IPS-NIHi7 (cell line): ENCODE measurements around the gene RAB25.
A peak's percentile ranks its signal among the peaks of the same experiment; 100 is the strongest.
"Not testable (repeated sequence)": the region's sequence is repeated elsewhere in the genome, so short reads cannot be mapped to it uniquely, and the experiment has no call there.

ENCODE experiments used
- DNase-seq: peaks from one replicate; pipeline ENCODE4 v3.0.0; 2012; ENCODE audit warnings: mixed read lengths; ENCODE audit errors: extremely low spot score

Gene RAB25

GRCh38 chr1:156060937-156061636 lies at the start of gene RAB25:
RAB25 (plus strand) TSS chr1:156061160; CDS start chr1:156061401, 241 bp downstream.
- DNase-seq: peak; percentile 89

DNA sequence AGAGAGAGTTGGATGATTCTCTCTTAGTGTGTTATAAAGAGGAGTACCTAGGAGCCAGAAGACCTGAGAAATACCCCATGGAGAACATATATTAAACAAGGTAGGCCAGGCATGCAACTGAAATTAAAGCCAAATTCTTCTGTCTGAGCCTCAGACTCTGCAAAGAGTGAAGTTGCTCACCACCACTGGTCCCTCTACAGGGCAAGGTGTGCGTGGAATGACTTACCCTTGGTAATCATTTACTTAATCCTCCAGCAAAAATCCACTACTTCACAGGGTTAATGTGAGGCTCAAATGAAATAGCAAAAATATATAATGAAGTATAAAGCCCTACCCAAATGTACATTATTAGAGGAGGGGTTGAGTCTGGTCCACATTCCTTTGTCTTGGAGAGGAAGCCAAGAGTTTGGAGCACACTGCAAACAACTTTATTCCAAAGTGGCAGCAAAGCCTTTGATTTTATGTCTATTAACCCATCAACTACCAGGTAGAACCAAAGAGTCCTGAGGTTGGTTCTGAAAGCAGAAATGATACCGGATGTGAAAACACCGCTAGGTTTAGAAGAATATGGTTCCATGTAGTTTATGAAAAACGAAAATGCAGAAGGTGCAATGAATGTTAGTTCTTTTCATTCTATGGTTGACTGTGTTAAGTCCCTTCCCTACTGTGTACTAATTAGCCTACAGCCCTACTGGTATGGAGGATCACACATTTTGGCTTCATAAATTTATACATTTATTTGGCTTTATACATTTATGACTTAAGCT lies 48.7 kb upstream of the RAB25 start:
- no peak for DNase-seq

DNA sequence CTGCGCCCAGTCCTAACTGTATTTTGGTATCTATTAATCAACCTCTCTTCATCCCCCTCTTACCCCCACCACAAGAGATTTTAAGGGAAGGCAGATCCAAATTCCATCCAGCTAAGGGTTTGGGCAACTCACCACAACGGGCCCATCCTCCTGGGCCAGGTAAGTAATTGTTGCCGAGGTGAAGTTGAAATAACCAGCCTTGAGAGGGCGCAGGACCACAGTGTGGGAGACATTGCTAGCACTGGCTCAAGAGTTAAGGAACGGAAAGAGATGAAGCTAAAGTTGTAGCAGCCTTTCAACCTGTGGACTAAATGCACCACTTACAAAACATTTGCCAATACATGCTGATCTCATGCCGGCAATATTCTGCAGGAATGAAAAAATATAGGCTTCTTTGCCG lies 46.1 kb upstream of the RAB25 start:
- DNase-seq: peak; percentile 45

DNA sequence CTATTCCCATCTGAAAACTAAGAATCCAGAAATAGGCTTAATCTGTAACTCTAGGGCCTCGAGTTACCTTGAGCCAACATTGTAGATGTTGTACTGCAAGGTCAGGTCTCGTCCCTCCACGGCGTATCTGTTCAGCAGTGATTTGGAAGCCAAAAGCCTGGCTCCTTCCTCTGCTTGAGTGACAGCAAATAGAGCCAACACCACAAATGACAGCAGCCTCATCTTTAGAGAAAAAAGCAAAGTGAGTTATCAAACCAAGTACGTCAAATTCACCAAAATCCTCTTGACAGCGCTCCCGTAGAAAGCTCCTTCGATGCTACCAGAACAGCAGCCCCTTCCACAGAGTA lies 41.0 kb upstream of the RAB25 start:
- DNase-seq: no peak

GRCh38 chr1:156020293-156021092 lies 40.5 kb upstream of the RAB25 start, which contains the start of gene SSR2:
SSR2 (minus strand) TSS chr1:156020951; CDS start chr1:156020167, 784 bp downstream.
- DNase-seq: peak; percentile 98

DNA sequence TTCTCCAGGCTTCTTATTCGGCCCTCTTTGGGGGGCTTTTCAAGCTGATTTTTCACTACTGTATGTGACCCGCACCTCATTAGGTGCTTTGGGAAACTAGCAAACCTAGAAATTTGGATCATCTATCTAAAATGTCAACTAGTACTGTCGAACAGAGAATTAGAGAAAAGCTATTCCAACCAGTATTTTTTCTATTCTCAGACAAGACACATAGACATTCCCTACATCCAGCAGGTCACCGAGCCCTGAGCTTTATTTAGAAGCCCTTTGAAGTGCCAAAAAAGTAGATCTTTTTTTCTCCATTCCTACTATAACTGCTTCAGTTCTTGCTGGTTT lies 39.9 kb upstream of the RAB25 start:
- DNase-seq: no peak

DNA sequence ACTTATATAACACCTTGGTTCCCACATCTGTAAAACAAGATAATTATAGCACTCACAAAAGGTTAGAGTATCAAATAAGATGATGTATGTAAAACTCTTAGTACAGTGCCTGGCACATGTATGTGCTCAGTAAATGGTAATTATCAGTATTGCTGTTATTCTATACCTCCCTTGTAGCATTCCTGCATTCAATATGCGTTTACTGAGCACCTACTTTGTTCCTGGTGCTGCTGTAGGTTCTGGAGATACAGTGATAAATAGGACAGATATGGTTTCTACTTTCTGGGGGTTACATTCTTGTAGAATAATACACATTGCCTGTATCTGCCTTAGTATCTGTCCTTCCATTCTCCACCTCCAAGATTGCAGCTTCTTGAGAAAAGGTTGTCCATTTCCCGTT lies 39.0 kb upstream of the RAB25 start:
- DNase-seq: no peak

GRCh38 chr1:156024801-156025200 lies 36.2 kb upstream of the RAB25 start:
- DNase-seq: no peak

DNA sequence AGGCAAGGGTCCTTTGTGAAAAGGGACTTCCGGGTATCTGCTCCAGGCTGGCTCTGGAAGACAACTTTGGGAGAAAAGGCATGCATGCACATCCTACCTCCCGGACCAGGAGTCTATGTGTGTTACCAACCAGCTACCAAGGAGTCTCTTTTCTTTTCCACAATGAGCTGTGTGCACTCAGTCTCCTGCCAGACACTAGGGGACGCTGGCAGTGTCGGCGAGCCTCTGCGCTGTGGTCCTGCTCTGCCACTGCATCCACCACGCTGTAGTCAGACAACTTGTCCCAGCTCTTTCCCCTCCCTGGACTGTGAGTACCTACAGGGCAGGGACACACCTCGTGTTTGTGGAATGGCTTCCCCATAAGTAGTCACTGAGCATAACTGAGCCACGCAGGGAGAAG lies 35.1 kb upstream of the RAB25 start:
- peak; percentile 92 for DNase-seq

DNA sequence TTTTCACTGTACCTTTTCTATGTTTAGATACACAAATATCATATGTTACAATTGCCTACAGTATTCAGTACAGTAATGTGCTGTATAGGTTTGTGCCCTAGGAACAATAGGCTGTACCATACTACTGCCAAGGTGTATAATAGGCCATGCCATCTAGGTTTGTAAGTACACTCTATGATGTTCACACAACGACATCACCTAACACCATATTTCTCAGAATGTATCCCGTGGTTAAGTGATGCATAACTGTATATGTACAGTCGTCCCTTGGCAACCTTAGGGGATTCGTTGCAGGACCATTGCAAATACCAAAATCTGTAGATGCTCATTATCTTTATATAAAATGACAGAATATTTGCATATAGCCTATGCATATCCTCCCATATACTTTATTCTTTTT lies 34.4 kb upstream of the RAB25 start:
- DNase-seq: no peak

DNA sequence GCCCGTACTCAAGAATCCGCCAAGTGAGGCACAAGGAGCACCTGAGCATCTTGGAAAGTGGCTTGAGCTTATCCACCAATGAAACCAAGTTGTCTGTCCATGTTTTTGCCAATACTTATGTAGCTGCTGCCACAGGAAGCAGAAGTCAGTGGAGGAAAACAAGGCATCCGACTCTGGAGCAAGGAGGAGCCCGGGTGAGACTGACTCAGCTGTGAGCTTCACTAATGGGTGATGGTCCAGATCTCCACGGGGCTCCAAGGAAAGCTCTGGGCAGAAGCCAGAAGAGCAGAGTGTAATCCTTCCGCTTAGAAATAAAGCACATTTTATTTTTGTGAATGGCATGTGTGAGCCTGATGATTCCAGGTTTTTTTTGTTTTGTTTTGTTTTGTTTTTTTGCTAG lies 27.9 kb upstream of the RAB25 start:
- no peak for DNase-seq

GRCh38 chr1:156034991-156035390 lies 26.0 kb upstream of the RAB25 start:
- DNase-seq: not testable (repeated sequence)

DNA sequence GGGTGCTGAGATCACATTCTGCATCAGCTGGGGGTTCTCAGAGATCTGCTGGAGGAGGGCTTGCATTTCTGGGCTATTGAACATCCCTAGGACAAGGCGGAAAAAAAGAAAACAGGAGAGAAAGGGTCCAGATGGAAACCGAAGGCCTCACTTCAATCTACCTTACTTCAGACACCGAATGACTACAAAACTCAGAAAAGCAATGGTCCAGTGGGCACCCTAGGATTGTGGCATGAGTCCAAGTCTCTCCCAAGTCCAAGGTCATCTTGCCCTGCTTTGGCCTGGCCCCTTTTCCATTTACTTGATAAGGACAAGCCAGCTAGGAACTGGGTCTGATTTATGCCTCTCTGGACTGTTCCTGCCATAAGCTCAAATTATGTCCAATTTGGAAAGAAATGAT lies 18.1 kb upstream of the RAB25 start:
- DNase-seq: no peak

DNA sequence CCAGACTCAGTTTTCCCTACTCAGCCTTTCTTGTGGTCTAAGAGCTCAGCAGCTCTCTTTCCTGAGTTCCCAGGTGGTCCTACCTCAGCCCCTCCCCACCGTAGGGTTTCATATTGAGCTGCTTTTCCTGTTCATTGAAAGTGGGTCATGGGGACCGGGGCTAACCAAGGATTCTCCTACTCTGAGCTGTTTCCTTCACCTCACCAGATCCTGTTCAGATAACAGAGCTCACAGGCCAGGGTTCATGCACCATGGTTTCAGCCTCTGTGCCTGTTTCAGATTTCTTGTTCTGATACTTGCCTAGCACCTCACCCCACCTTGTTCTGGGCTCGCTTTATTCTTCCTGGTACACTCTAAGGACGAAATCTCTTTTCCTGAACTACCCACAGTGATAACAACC lies 15.9 kb upstream of the RAB25 start:
- DNase-seq: no peak

DNA sequence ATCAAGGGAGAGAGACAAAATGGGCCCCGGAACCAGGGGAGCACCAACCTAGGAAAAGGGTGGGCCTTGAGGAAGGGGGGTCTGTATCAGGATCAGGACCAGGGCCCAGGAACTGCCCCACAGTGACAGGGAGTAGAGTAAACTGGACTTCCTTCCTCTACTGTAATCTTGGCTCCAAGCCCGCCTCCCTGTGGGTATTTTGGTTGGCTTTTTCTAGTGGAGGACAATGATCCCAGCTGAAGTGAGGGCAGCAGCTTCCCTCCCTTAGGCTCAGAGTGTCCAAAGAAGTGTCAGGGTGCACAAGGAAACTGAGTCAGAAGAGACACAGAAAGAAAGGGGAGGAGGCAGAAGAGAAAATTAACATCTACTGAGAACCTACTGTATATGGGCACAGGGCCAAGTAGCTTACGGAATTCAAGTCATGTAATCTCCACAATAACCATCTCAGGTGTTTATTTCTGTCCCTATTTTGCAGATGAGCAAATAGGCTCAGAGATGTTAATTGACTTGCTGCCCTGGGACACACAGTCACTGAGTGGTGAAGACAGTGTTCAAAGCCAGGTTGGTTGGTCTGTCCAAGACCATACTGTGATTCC lies 12.2 kb upstream of the RAB25 start:
- no peak for DNase-seq

DNA sequence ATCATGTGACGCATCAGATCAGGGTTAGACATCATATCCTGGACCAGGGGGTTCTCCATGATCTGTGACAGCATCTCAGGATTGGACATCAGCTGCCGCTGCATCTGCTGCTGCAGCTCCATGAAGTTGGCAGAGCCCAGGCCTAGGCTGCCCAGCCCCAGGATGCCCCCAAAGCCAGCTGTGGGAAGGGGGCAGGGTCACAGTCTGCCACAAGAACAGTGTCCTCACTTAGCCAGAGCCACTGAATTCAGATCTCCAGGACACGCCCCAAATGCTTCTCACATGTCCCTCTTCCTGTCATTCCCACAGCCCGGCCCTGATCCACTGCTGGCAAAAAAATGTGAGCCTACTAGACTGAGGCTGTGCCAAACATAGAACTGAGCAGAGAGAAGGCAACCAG lies 10.6 kb upstream of the RAB25 start:
- no peak for DNase-seq

DNA sequence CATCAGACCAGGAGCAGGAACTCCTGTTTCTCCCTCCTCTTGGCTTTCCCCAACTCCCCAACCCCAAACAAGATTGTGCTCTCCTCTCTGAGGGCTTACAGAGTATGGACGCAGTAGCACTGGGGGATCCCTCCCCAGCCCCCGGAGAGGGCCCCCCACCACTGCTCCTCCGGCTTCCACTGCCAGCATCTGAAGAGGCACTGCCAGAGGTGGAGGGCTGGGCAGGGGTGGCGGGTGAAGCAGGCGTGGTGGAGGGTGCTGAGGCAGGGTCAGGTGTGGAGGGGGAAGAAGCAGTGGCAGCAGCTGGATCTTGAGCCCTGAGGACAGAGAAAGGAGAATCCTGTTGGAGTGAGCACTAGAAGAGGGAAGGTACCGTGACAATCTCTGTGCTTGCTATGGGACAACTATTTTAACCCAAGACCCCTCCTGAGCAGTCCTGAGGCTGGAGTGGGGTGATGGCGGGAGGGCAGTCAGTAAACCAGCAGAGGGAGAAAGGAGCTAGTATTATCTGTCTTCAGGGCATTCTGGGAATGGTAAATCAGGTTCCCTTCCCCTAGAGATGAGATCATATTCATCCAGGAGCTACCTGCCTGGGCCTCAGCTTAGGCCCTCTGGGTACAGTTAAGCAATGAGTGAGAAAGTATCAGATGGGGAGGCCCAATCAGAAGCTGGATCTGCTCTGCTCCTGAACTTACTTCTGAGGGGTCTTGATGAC lies 9.8 kb upstream of the RAB25 start:
- no peak for DNase-seq

- peak; percentile 88 for DNase-seq
Measured at GRCh38 chr1:156052862-156053767, 7.8 kb upstream of the RAB25 start.

DNA sequence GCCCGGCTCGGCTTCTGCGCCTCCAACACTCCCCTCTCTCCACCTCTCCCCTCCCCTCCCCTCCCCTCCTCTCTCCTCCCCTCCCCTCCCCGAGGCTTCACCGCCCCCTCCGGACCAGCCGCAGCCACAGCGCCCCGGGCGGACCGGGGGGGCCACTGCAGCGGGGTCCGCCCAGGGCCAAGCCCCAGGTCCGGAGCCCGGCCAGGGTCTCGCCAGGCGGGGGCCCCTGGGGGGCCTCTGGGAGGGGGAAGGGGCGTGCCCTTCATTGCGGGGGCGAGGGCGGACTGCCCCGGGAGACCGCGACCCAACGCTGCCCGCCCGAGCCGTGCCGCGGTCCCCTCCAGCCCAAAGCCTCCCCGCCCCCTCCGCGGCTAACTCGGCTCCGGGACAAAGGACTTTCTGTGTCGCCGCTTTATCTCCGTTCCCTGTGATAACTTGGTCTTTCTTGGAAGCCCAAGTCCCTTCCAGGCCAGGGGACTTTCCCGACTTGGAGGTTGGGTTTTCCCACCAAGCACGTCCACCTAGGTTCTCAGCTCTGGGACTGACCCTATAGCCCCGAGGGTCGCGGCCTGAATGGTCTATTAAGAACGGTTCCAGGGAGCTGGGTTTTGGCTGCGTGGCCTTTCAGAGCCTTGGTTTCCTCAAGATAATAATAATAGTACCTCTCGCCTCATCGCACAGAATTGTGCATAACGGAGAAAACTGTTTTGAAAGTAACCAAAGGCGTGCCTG lies 7.0 kb upstream of the RAB25 start, which contains the start of gene UBQLN4:
Gene UBQLN4 (minus strand): TSS at position 31 of the 732 bp plus-strand sequence. CDS start 97 bp downstream, outside the sequence.
- DNase-seq: peak; percentile 94
